Chondrocyte (in vitro differentiated cells): Measurements from ENCODE around the gene HSPA14. TPM values are rescaled to one million over a fixed set of nuclear protein-coding genes. Genes with fewer than 3 reads are reported as not detected.

Experiments
- DNase-seq: peaks from one replicate; pipeline ENCODE4 v3.0.0; 2021; ENCODE audit warnings: mixed read lengths, low spot score
- H3K27ac Mint-ChIP-seq: one replicate; pipeline ENCODE4 v1.8.0; 2021; ENCODE audit warnings: mild to moderate bottlenecking, moderate library complexity, mixed read lengths; ENCODE audit not compliant: unreplicated experiment
- H3K27me3 Mint-ChIP-seq: 2 replicates; pipeline ENCODE4 v1.8.0; 2021; ENCODE audit warnings: low read depth, mixed read lengths
- H3K36me3 Mint-ChIP-seq: 2 replicates; pipeline ENCODE4 v1.8.0; 2021; ENCODE audit warnings: low read depth, mixed read lengths
- H3K4me1 Mint-ChIP-seq: 2 replicates; pipeline ENCODE4 v1.8.0; 2021; ENCODE audit warnings: low read depth, mild to moderate bottlenecking, mixed read lengths
- H3K4me3 Mint-ChIP-seq: one replicate; pipeline ENCODE4 v1.8.0; 2021; ENCODE audit warnings: mild to moderate bottlenecking, moderate library complexity, mixed read lengths; ENCODE audit not compliant: unreplicated experiment
- H3K9me3 Mint-ChIP-seq: 2 replicates; pipeline ENCODE4 v1.8.0; 2021; ENCODE audit warnings: low read depth, mixed read lengths
- CTCF ChIP-seq: fragments of 200-600 bp; sonication (generic); IDR thresholded peaks from 2 replicates; pipeline ENCODE4 v1.5.0; 2021; ENCODE audit warnings: antibody characterized with exemption, mild to moderate bottlenecking, moderate library complexity
- long read RNA-seq: library from polyadenylated mRNA; stranded (forward); transcript quantifications from one replicate; pipeline ENCODE4 v2.0.0, GENCODE V29; 2021
- total RNA-seq: library from RNA; stranded (reverse); gene quantifications from 3 replicates; pipeline ENCODE4 v1.2.1, GENCODE V29; 2021

Gene HSPA14
- 6.8 to 10.2 TPM (median 7.0 TPM) in 3 replicates for total RNA-seq
- long read RNA-seq, transcript HSPA14-201 (14 exons, 1,904 nt) = major isoform, 10 of 12 reads
- long read RNA-seq, partial matches to known transcripts = 0 of 12 reads
- long read RNA-seq, other reads (novel, unspliced or antisense) = 2 of 12 reads

GRCh38 chr10:14837757-14838581 lies at the start of gene HSPA14, which contains the start of the genes CDNF and MSANTD7:
TSS of gene HSPA14 (plus strand) at chr10:14838306. CDS start at chr10:14838403, 97 bp downstream.
TSS of gene CDNF (minus strand) at chr10:14838037. CDS start at chr10:14837946, 91 bp downstream.
TSS of gene MSANTD7 (plus strand) at chr10:14838306. CDS start at chr10:14842285, 3,979 bp downstream.
- H3K4me1 Mint-ChIP-seq = peaks cover 22% of the 10 kb centered on the region
- no peaks in the 10 kb centered on the region for H3K9me3 Mint-ChIP-seq
- peak; percentile 17 for TF ChIP-seq CTCF
- peak within 1 kb of the TSS; percentile 89 for H3K4me3 Mint-ChIP-seq
- no peaks in the 10 kb centered on the region for H3K27me3 Mint-ChIP-seq
- H3K27ac Mint-ChIP-seq = peak within 1 kb of the TSS; percentile 98
- H3K36me3 Mint-ChIP-seq = peaks cover 6% of the 10 kb centered on the region
- DNase-seq = peak; percentile 100

- no peak for TF ChIP-seq CTCF
- H3K36me3 Mint-ChIP-seq = peaks cover 4% of the 10 kb centered on the region
- H3K27ac Mint-ChIP-seq = no peak overlapping the region
- peaks cover 23% of the 10 kb centered on the region for H3K27me3 Mint-ChIP-seq
- DNase-seq = no peak
- H3K4me1 Mint-ChIP-seq = no peaks in the 10 kb centered on the region
- H3K4me3 Mint-ChIP-seq = no peak overlapping the region
- H3K9me3 Mint-ChIP-seq = peaks cover 2% of the 10 kb centered on the region
Measured at GRCh38 chr10:14798636-14799035, 39.5 kb upstream of the HSPA14 start.

GRCh38 chr10:14800397-14800796 lies 37.7 kb upstream of the HSPA14 start:
- Mint-ChIP-seq H3K4me3 (no peak overlapping the region), H3K27ac (no peak overlapping the region), H3K36me3 (peaks cover 4% of the 10 kb centered on the region), H3K9me3 (peaks cover 2% of the 10 kb centered on the region), H3K4me1 (no peaks in the 10 kb centered on the region), H3K27me3 (peaks cover 23% of the 10 kb centered on the region)
- DNase-seq = no peak
- no peak for TF ChIP-seq CTCF

GRCh38 chr10:14801723-14802122 lies 36.4 kb upstream of the HSPA14 start:
- H3K27ac Mint-ChIP-seq = no peak overlapping the region
- no peaks in the 10 kb centered on the region for H3K4me1 Mint-ChIP-seq
- peaks cover 4% of the 10 kb centered on the region for H3K36me3 Mint-ChIP-seq
- H3K9me3 Mint-ChIP-seq = peaks cover 2% of the 10 kb centered on the region
- TF ChIP-seq CTCF = no peak
- H3K4me3 Mint-ChIP-seq = no peak overlapping the region
- peaks cover 23% of the 10 kb centered on the region for H3K27me3 Mint-ChIP-seq
- DNase-seq = no peak

GRCh38 chr10:14803827-14804226 lies 34.3 kb upstream of the HSPA14 start:
- peaks cover 2% of the 10 kb centered on the region for H3K9me3 Mint-ChIP-seq
- TF ChIP-seq CTCF = no peak
- H3K36me3 Mint-ChIP-seq = peaks cover 4% of the 10 kb centered on the region
- H3K4me1 Mint-ChIP-seq = no peaks in the 10 kb centered on the region
- H3K27me3 Mint-ChIP-seq = peaks cover 16% of the 10 kb centered on the region
- no peak for DNase-seq
- H3K4me3 Mint-ChIP-seq = no peak overlapping the region
- H3K27ac Mint-ChIP-seq = no peak overlapping the region
